PC-3 (cell line): Measurements from ENCODE around the gene CAPN8.

Experiments used
- CTCF ChIP-seq: fragments of 300-600 bp; sonication (generic); conservative IDR thresholded peaks from 2 replicates; pipeline ENCODE4 v1.5.1; 2017; ENCODE audit warnings: antibody characterized with exemption, low read depth, mild to moderate bottlenecking, low read length
- EZH2 ChIP-seq: fragments of 300-600 bp; sonication (generic); IDR thresholded peaks from one replicate; pipeline ENCODE4 v1.6.1; 2017; ENCODE audit warnings: antibody characterized with exemption, mild to moderate bottlenecking, low read length; ENCODE audit not compliant: unreplicated experiment

GRCh38 chr1:223639331-223639749, 26.2 kb downstream of the CAPN8 start:
- TF ChIP-seq CTCF (no peak), EZH2 (no peak)
